Thyroid gland (tissue), 4 donors: ENCODE measurements around the gene LDB2.

ENCODE experiments used
- POLR2A ChIP-seq, 2 donors: fragments of 450-650 bp; IDR thresholded peaks; one replicate each; pipeline ENCODE4 v1.6.1; 2017; ENCODE audit warnings: antibody characterized with exemption in 2 of 2, mild to moderate bottlenecking in 2 of 2, moderate library complexity in 1 of 2
- TF ChIP-seq, protein P1 (sequence below), 6 experiments: fragments of 200-600 bp in 3 of 6; fragments of 450-650 bp in 3 of 6; sonication (generic) in 3 of 6; IDR thresholded peaks; one replicate each; pipeline ENCODE4 v1.5.1; 2016 to 2019; ENCODE audit warnings: antibody characterized with exemption in 6 of 6, mild to moderate bottlenecking in 2 of 6, inconsistent platforms in 1 of 6, moderate library complexity in 1 of 6

GRCh38 chr4:16464651-16465050, 433.8 kb downstream of the LDB2 start:
- TF ChIP-seq POLR2A (IDR thresholded peaks at IDR 0.05) = no peak
- TF ChIP-seq, protein P1, sequence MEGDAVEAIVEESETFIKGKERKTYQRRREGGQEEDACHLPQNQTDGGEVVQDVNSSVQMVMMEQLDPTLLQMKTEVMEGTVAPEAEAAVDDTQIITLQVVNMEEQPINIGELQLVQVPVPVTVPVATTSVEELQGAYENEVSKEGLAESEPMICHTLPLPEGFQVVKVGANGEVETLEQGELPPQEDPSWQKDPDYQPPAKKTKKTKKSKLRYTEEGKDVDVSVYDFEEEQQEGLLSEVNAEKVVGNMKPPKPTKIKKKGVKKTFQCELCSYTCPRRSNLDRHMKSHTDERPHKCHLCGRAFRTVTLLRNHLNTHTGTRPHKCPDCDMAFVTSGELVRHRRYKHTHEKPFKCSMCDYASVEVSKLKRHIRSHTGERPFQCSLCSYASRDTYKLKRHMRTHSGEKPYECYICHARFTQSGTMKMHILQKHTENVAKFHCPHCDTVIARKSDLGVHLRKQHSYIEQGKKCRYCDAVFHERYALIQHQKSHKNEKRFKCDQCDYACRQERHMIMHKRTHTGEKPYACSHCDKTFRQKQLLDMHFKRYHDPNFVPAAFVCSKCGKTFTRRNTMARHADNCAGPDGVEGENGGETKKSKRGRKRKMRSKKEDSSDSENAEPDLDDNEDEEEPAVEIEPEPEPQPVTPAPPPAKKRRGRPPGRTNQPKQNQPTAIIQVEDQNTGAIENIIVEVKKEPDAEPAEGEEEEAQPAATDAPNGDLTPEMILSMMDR (IDR thresholded peaks at IDR 0.05) = no peak
